Heart left ventricle (tissue), 13 donors: Measurements from ENCODE around the gene AKAP7.

Source experiments
- POLR2A ChIP-seq, 2 donors: fragments of 450-650 bp; IDR thresholded peaks; one replicate each; pipeline ENCODE4 v1.6.1; 2017; ENCODE audit warnings: antibody characterized with exemption in 2 of 2, mild to moderate bottlenecking in 2 of 2, moderate library complexity in 2 of 2
- TF ChIP-seq, protein P1 (sequence below), 12 donors: fragments of 200-600 bp; sonication (generic) in 4 of 12; IDR thresholded peaks; one replicate each; pipeline versions ENCODE4 v1.5.0 to v1.8.0; 2018 to 2022; ENCODE audit warnings: antibody characterized with exemption in 12 of 12, mild to moderate bottlenecking in 5 of 12
- donor health status: ischemic (EF 13 %, LVEDD 7.1; RV severe dilation, severe dysfunction).
- donor health status: DM: no; HTN: yes; CAD: no.
- donor health status: DM: no; HTN: no; CAD: no.
- donor health status: ischemic (EF 25% LVEDD 6.9; RV normal size, moderate dysfunction).
- donor health status: ischemic (EF 25% LVEDD 5.7; RV mildly dilated, moderate dysfunction).
- donor health status: ischemic (EF 35%, LVEDD 5.7; RV mildly dilated, moderate dysfunction).
- donor health status: nonischemic (EF 11% LVEDD 7.7; RV severe dilation, severe dysfunction).
- donor health status: DM: yes; HTN: yes; CAD: no.
- donor health status: PGD.
- donor health status: ischemic (EF 29% LVEDD 5.4; RV normal size, mild dysfunction).
- donor health status: nonischemic (EF 23%, LVEDD 6.1; RV moderate dilation, normal function).

- TF ChIP-seq, protein P1, sequence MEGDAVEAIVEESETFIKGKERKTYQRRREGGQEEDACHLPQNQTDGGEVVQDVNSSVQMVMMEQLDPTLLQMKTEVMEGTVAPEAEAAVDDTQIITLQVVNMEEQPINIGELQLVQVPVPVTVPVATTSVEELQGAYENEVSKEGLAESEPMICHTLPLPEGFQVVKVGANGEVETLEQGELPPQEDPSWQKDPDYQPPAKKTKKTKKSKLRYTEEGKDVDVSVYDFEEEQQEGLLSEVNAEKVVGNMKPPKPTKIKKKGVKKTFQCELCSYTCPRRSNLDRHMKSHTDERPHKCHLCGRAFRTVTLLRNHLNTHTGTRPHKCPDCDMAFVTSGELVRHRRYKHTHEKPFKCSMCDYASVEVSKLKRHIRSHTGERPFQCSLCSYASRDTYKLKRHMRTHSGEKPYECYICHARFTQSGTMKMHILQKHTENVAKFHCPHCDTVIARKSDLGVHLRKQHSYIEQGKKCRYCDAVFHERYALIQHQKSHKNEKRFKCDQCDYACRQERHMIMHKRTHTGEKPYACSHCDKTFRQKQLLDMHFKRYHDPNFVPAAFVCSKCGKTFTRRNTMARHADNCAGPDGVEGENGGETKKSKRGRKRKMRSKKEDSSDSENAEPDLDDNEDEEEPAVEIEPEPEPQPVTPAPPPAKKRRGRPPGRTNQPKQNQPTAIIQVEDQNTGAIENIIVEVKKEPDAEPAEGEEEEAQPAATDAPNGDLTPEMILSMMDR (IDR thresholded peaks at IDR 0.05) = no peak
- no peak for TF ChIP-seq POLR2A (IDR thresholded peaks at IDR 0.05)
Observed at GRCh38 chr6:131117878-131118277, 17.4 kb upstream of the AKAP7 start.
